KBM-7 (cell line): ENCODE data around the gene SMPD4.
"Not testable (repeated sequence)": the region's sequence is repeated elsewhere in the genome, so short reads cannot be mapped to it uniquely, and the experiment has no call there.

ENCODE experiments used
- DNase-seq: peaks from one replicate; pipeline ENCODE4 v3.0.0-alpha.2; 2015
- in situ Hi-C: fragments of 300-500 bp; cut with MboI; formaldehyde crosslinking; loops from 2 replicates; pipeline ENCODE4 v1.14.3; 2020; ENCODE audit warnings: low sequenced_read_pairs, low pct_unique_long_range_greater_than_20kb, mixed read lengths

The SMPD4 gene, protein sequence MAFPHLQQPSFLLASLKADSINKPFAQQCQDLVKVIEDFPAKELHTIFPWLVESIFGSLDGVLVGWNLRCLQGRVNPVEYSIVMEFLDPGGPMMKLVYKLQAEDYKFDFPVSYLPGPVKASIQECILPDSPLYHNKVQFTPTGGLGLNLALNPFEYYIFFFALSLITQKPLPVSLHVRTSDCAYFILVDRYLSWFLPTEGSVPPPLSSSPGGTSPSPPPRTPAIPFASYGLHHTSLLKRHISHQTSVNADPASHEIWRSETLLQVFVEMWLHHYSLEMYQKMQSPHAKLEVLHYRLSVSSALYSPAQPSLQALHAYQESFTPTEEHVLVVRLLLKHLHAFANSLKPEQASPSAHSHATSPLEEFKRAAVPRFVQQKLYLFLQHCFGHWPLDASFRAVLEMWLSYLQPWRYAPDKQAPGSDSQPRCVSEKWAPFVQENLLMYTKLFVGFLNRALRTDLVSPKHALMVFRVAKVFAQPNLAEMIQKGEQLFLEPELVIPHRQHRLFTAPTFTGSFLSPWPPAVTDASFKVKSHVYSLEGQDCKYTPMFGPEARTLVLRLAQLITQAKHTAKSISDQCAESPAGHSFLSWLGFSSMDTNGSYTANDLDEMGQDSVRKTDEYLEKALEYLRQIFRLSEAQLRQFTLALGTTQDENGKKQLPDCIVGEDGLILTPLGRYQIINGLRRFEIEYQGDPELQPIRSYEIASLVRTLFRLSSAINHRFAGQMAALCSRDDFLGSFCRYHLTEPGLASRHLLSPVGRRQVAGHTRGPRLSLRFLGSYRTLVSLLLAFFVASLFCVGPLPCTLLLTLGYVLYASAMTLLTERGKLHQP

GRCh38 chr2:130181325-130181879, at the start of gene SMPD4:
SMPD4 (minus strand) TSS chr2:130181602; CDS start chr2:130176592, 5,010 bp downstream.
- in situ Hi-C loops: no loop called here
- peak; percentile 93 for DNase-seq

DNA sequence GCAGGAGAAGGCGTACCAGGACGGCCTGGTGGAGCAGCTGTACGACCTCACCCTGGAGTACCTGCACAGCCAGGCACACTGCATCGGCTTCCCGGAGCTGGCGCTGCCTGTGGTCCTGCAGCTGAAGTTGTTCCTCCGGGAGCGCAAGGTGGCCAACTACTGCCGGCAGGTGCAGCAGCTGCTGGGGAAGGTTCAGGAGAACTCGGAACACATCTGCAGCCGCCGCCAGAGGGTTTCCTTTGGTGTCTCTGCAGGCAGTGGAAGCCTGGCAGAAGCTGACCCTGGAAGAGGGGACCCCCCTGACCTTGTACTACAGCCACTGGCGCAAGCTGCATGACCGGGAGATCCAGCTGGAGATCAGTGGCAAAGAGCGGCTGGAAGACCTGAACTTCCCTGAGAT, 49.5 kb upstream of the SMPD4 start:
- DNase-seq, in situ Hi-C loops: not testable (repeated sequence)

- in situ Hi-C loops, DNase-seq: not testable (repeated sequence)
Measured at GRCh38 chr2:130230376-130230775, 49.0 kb upstream of the SMPD4 start.

- in situ Hi-C loops, DNase-seq: not testable (repeated sequence)
Measured at GRCh38 chr2:130229161-130229510, 47.7 kb upstream of the SMPD4 start.

DNA sequence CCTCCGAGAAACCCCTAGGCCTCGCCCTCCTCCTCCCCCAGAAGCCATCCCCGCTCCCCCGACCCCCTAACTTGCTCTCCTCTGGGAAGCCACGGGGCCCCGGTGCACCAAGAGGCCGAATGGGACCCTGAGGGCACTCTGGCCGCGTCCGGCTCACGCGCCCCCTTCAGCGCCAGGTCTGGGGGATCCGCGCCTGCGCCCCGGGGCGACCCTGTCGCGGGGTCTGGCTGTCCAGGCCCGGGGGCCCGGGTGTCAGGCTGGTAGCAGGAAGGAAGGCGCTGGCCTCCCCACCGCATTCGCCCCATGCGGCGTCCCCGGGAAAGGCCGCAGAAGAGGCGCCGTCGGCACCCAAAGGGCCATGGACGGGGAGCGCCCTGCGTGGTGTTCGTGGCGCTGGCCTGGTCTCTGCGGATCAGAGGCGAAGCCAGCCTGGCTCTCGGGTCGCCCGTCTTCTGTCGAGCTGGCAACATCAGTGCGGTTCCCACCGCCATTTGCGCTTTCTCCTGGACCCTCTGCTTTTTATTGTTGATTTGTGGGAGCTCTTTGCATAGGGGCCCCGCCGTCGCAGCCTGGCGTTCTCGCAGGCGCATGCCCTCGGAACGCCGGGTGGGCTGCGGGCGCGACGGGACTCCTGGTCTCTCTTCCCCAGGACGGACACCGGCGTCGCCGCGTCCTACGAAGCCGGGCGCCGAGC, 47.2 kb upstream of the SMPD4 start:
- in situ Hi-C loops: not testable (repeated sequence)

DNA sequence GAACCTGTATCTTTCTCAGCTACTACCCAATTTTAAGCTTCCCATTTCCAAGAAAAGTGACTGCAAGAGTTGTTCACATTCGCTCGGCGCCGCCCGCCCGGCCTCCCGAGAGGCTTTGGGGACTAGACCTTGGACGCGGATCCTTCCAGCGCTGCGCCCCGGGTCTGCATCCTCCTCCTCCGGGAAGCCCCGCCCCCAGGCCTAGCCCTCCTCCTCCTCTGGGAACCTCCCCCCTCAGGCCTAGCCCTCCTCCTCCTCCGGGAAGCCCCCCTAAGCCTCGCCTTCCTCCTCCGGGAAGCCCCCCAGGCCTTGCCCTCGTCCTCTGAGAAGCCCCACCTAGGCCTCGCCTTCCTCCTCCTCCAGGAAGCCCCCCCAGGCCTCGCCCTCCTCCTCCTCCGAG, 46.6 kb upstream of the SMPD4 start:
- in situ Hi-C loops, DNase-seq: not testable (repeated sequence)

More for the DNA sequence above, 47.2 kb upstream of the SMPD4 start:
- not testable (repeated sequence) for DNase-seq

DNA sequence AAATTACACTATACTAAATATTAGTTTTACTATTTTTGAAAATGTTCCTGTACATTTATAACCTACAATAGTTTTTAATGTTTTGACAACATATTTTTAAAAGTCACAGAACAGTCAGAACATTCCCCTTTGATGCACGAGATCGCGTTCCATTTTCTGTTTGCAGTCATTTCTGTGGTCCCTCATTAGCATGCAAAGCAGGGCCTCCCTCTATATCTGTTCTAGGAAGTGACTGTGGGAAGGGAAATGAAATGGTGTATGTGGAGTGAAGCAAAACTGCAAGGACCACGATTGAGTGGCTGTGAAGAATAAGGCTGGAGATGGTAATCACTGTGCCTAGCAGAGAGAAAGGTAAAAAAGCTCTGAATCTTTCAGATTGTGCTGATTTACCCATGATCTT, 41.1 kb upstream of the SMPD4 start:
- in situ Hi-C loops, DNase-seq: not testable (repeated sequence)

DNA sequence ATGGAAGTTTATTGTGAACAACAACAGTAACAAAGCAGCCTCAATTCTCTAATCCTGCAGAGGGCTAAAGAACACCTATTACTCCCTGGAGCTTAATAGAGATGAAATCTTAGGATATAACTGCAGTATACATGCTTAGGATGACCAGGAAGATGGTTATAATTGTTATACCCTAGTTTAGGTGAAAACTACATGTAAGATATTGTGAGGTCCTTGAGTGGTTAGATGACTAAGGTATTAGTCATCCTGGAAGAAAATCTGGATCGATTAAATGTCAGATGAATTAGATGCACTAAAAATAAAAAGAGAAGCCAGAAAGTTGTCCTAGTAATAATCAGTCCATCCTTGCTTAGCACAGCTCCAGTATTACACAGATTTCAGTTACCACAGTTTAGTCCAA, 39.1 kb upstream of the SMPD4 start:
- DNase-seq, in situ Hi-C loops: not testable (repeated sequence)

- in situ Hi-C loops, DNase-seq: not testable (repeated sequence)
Measured at GRCh38 chr2:130219147-130219546, 37.7 kb upstream of the SMPD4 start.

GRCh38 chr2:130207051-130207450, 25.6 kb upstream of the SMPD4 start:
- in situ Hi-C loops, DNase-seq: not testable (repeated sequence)

GRCh38 chr2:130203150-130203549, 21.7 kb upstream of the SMPD4 start:
- DNase-seq, in situ Hi-C loops: not testable (repeated sequence)

DNA sequence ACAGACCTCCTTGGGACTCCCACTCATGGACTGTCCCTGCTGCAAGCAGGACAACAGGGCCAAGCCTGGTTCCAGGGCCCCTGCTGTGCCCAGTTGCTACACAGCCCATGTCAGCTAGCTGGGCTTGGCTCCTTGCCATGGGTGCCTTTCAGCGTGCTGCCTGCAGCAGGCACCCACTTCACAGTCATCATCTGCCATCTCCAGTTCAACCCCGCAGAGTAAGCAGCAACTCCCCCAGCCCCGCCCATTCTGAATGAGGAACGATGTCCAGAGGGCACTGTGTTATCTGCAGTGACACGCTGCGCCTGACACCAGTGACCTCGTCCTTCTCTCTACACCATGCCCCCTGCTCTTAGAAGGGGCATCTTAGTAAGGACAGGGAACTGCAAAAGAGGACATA, 21.1 kb upstream of the SMPD4 start:
- in situ Hi-C loops: not testable (repeated sequence)
- DNase-seq: peak; percentile 38

DNA sequence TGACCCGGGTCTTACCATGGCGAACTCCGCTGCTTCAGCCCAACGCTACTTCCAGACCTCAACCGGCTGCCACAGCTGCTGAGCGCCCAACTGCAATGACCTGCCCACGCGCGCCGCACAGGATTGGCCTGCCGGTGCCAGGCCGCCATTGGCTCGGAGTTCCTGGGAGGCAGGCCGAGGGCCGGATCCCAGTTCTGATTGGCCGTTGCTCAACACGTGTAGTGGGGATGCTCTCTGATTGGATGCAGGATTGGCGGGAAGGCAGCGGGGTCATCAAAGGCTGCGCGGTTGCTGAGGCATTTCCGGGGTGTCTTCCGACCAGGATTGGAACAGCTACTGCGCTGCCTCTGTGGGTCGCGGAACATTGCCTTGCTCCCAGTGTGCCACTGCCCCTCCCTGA, 16.9 kb upstream of the SMPD4 start, which contains the start of gene TUBA3E:
TSS of gene TUBA3E (minus strand) at position 97 of the 400 bp plus-strand sequence. CDS start at position 18, 79 bp downstream.
- no peak for DNase-seq
- in situ Hi-C loops: no loop called here

GRCh38 chr2:130196052-130196451, 14.7 kb upstream of the SMPD4 start:
- DNase-seq, in situ Hi-C loops: not testable (repeated sequence)

- in situ Hi-C loops, DNase-seq: not testable (repeated sequence)
Measured at GRCh38 chr2:130195089-130195635, 13.8 kb upstream of the SMPD4 start.

DNA sequence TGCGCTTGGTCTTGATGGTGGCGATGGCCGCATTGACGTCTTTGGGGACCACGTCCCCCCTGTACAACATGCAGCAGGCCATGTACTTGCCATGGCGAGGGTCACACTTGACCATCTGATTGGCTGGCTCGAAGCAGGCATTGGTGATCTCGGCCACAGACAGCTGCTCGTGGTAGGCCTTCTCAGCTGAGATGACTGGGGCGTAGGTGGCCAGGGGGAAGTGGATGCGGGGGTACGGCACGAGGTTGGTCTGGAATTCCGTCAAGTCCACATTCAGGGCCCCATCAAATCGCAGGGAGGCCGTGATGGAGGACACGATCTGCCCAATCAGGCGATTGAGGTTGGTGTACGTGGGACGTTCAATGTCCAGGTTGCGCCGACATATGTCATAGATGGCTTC, 12.4 kb upstream of the SMPD4 start:
- in situ Hi-C loops, DNase-seq: not testable (repeated sequence)

DNA sequence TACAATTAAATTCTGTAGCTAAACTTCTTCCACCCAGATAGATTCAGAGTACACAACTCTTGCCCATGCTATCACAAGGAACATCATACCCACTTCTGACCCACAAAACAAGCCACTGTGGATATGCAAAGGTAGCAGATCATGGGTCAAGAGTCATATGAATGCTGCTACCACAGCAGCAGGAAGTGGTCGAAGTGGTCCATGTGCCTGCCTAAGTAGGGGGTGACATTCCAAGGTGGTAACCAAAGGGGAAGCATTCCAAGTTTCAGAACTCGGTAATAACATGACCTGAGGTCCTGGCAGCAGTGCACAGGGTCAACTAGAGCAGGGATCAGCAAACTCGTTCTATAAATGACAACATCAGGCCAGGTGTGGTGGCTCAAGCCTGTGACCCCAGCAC, 11.0 kb upstream of the SMPD4 start:
- in situ Hi-C loops, DNase-seq: not testable (repeated sequence)

GRCh38 chr2:130191319-130191718, 9.9 kb upstream of the SMPD4 start:
- DNase-seq, in situ Hi-C loops: not testable (repeated sequence)

- in situ Hi-C loops: no loop called here
- DNase-seq: no peak
Measured at GRCh38 chr2:130190237-130190636, 8.8 kb upstream of the SMPD4 start.
